Left ventricle myocardium superior (tissue), 1 donor: ENCODE measurements around the gene ASCC3. TPM values are rescaled to one million over a fixed set of nuclear protein-coding genes. Genes with fewer than 3 reads are reported as not detected.
A peak's percentile ranks its signal among the peaks of the same experiment; 100 is the strongest.

Source experiments
- ATAC-seq: fragments of 200-7000 bp; cut with Tn5 transposase; one replicate; pipeline ENCODE4 v1.9.1; 2020; ENCODE audit warnings: mild to moderate bottlenecking, moderate library complexity
- DNase-seq: peaks from one replicate; pipeline ENCODE4 v3.0.0-alpha.2; 2020
- intact Hi-C: fragments of 100-400 bp; cut with micrococcal nuclease; formaldehyde crosslinking; loops from one replicate; pipeline ENCODE4 v1.11.0; 2022
- long read RNA-seq: library from polyadenylated mRNA; unstranded; transcript quantifications from one replicate; pipeline ENCODE4 v2.0.0, GENCODE V29; 2021
- total RNA-seq: library from RNA; stranded (reverse); fragmentation: NEBNext Ultra II Directional; extraction: Animal tissue kit (Norgen Biotek cat#: 25700); gene quantifications from one replicate; pipeline ENCODE4 v1.2.1, GENCODE V29; 2021
- donor health status: DM: no; HTN: yes; CAD: no; lungs with severe emphysema.

Gene ASCC3
- 14.2 TPM for total RNA-seq
- long read RNA-seq, partial matches to known transcripts: 4 of 7 reads
- long read RNA-seq, other reads (novel, unspliced or antisense): 2 of 7 reads

GRCh38 chr6:100880853-100881706, at the start of gene ASCC3:
ASCC3 (minus strand) TSS chr6:100881329; CDS start chr6:100867997, 13,332 bp downstream.
- intact Hi-C loops: no loop called here

GRCh38 chr6:100925749-100926148, 44.6 kb upstream of the ASCC3 start:
- DNase-seq (no peak), ATAC-seq (no peak)
- intact Hi-C loops: no loop called here

More at GRCh38 chr6:100880853-100881706, at the start of gene ASCC3:
- peak; percentile 97 for DNase-seq
- ATAC-seq: peak; percentile 100

DNA sequence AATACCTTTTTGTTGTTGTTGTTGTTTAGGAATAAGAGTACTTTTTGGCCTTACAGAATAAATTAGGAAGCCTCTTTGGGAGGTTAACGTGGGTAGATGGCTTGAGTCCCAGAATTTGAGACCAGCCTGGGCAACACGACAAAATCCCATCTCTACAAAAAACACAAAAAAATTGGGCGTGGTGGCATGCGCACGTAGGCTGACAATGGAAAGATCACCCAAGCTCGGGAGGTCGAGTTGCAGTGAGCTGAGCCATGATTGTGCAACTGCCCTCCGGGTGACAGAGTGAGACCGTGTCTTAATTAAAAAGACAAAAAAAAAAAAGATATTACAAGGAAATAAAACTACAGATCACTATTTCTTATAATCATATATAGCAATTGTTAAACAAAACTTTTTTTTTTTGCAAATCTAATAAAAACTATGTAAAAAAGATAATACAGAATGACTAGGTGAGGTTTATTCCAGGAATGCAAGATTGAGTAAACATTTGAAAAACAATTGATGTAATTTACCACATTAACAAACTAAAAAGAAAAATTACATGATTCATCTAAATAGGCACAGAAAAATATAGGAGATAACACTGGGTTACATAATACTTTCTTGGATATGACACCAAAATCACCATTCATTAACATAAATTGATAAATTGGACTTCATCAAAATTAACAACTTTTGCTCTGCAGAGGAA, 43.6 kb upstream of the ASCC3 start:
- intact Hi-C loops: no loop called here
- no peak for DNase-seq

DNA sequence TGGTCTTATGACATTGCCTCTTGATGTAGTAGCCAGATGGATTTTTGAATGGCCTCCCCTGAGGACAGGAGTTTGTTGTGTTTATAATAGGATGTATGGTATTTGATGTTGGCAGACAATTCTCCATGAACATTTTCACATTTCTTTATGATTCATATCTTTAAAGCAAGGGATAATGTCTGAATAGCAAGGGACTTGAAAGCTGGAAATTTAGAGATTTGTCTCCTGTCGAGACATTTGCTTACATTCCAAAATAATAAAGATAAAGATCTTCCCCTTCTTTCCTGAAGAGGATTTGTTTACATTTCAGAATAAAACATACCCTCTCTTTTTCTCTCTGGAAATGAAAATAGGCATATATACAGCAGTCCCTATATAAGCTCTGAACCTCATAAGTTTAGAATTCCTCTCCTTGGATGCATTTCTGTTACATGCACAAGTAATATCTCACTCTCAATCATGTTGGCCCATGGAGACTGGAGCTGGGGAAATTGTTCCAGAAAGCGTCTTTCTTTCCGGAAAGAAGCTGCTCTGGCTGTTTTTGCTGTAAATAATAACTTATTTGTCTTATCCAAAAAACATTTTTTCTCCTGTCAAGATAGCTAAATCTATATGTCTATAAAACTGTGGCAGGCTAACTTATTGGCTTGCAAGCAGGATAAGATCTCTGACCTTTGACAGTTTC, 42.5 kb upstream of the ASCC3 start:
- ATAC-seq: no peak
- intact Hi-C loops: no loop called here
- DNase-seq: no peak

More for the DNA sequence above, 43.6 kb upstream of the ASCC3 start:
- no peak for ATAC-seq

DNA sequence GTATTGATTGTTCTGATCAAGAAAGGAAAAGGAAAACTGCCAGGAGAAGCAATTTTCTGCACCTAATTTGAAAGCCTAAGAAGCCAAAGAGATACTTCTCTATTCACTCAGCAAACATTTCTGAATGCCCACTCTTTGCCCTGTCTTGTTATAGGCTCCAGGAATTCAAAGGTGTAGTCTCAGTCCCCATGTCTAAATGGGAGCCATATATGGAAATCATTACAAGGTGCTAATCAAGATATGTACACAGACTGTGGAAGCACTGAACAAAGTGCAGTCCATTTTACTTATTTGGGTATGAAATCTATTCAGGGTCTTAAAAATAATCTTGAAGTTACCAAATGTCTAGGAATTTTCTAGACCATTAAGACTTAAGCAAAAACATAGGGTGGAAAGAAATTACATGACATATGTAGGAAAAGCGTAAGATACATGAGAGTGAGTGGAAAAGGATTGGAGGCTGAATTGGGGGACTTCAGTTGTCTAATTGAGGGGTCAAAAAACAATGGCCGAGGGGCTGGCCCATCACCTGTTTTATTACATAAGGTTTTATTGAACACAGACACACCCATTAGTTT, 39.0 kb upstream of the ASCC3 start:
- DNase-seq (no peak), ATAC-seq (no peak)
- intact Hi-C loops: no loop called here

GRCh38 chr6:100918152-100918551, 37.0 kb upstream of the ASCC3 start:
- DNase-seq (no peak), ATAC-seq (no peak)
- intact Hi-C loops: no loop called here

DNA sequence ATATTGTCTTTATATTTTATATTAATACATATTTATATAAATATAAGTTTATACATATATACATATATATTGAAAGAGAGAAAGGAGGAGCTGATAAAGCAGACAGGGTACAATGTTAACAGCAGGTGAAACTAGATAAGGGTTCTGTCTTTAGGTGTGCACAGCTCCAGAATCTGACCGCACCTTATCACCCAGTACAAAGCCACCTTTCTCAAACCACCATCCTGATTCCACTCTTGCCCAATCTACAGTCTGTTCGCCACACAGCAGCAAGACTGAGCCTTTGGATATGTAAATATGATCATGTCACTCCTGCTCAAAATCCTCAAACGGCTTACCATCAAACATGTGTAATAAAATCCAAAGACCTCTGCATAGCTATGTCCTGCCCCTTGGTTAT, 34.7 kb upstream of the ASCC3 start:
- DNase-seq: no peak
- intact Hi-C loops: no loop called here
- no peak for ATAC-seq

DNA sequence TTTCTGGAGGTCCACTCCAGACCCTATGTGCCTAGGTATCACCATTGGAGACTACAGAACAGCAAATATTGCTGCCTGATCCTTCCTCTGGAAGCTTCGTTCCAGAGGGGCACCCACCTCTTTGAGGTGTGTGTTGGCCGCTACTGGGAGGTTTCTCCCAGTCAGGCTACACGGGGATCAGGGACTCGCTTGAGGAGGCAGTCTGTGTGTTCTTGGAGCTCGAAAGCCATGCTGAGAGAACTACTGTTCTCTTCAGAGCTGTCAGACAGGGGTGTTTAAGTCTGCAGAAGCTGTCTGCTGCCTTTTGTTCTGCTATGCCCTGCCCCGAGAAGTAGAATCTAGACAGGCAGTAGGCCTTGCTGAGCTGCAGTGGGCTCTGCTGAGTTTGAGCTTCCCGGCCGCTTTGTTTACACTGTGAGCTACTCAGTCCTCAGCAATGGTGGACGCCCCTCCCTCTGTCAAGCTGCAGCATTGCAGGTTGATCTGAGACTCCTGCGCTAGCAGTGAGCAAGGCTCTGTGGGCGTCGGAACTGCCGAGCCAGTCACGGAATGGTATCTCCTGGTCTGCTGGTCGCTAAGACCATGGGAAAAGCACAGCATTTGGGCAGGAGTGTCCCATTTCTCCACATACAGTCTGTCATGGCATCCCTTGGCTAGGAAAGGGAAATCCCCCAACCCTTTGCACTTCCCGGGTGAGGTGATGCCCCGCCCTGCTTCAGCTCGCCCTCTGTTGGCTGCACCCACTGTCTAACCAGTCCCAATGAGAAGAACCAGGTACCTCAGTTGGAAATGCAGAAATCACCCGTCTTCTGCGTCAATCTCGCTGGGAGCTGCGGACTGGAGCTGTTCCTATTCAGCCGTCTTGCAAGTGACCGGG, 32.5 kb upstream of the ASCC3 start:
- DNase-seq: no peak
- intact Hi-C loops: no loop called here
- ATAC-seq: no peak

DNA sequence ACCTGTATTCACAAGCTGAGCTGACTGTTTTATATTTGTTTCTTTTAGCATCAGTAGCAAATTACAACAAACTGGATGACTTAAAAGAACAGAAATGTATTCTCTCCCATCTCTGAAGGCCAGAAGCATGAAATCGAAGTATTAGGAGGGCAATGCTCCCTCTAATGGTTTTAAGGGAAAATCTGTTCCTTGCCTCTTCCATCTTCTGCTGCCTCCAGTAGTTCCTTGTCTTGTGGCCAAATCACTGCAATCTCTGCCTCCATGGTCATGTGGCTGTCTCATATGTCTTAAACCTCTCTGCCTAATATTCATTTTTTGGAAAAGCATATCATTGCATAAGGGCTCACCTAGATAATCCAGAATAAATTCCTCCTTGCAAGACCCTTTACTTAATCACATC, 25.2 kb upstream of the ASCC3 start:
- no peak for ATAC-seq
- intact Hi-C loops: no loop called here

GRCh38 chr6:100905067-100905466, 23.9 kb upstream of the ASCC3 start:
- DNase-seq (no peak), ATAC-seq (no peak)

More for the DNA sequence above, 25.2 kb upstream of the ASCC3 start:
- no peak for DNase-seq

GRCh38 chr6:100904316-100904715, 23.2 kb upstream of the ASCC3 start:
- ATAC-seq: no peak

More at GRCh38 chr6:100905067-100905466, 23.9 kb upstream of the ASCC3 start:
- intact Hi-C loops: no loop called here

GRCh38 chr6:100901582-100901981, 20.5 kb upstream of the ASCC3 start:
- intact Hi-C loops: no loop called here
- ATAC-seq (no peak), DNase-seq (no peak)

More at GRCh38 chr6:100904316-100904715, 23.2 kb upstream of the ASCC3 start:
- intact Hi-C loops: no loop called here
- no peak for DNase-seq

DNA sequence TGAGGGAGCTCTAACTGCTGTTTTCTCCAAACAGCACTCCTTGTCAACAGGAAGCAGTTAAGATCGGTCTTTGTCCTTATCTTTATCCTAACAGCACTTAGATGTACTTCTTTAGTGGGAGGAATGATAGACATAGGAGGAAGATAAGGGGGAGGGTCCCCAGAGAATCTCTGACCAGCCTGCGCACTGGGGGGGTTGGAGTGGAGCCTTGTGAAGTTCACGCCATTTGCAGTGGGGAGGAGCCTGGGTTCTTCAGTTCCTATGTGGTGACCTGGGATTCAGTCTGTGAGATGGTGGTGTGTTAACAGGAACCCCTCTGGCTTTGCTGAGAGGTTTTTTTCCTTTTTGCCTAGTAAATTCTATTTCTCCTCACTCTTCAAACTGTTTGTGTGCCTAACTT, 18.1 kb upstream of the ASCC3 start:
- DNase-seq (no peak), ATAC-seq (no peak)
- intact Hi-C loops: no loop called here

DNA sequence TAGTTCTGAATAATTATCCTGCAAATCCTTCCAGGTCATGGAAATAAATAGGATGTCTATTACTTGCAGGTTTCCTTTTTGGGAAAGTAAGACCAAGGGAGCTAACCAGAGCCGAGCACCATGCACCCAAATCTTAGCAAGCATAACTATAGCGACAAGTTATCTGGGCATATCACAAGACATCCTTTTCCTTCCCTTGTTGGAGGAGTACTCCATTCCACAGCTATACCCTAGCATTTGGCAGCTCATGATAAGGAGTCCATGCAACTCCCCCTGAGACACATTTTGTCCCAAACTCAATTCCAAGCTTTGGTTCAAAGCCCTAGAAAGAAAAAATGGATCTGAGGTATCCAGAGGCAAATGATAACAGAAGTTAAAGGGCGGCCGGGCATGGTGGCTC, 16.5 kb upstream of the ASCC3 start:
- DNase-seq (no peak), ATAC-seq (no peak)
- intact Hi-C loops: no loop called here

DNA sequence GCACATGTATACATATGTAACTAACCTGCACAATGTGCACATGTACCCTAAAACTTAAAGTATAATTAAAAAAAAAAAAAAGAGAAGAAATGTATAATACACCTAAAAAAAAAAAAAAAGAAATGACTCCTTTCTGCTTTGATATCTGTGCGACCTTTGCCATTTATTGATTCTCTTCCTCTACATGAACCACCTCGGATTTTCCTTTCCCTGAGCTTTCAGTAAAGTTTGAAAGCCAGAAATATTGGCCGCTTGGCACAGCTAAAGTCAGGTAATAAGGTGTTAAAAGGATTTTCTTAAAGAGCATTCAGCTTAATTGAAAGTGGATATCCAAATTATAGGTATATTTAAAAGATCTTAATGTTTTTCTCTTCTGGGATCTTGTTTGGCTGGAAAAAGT, 12.6 kb upstream of the ASCC3 start:
- intact Hi-C loops: no loop called here
- ATAC-seq: no peak
- no peak for DNase-seq

GRCh38 chr6:100892693-100893092, 11.6 kb upstream of the ASCC3 start:
- ATAC-seq (no peak), DNase-seq (no peak)
- intact Hi-C loops: no loop called here

- intact Hi-C loops: no loop called here
- no peak for ATAC-seq
Measured at GRCh38 chr6:100892116-100892515, 11.0 kb upstream of the ASCC3 start.

DNA sequence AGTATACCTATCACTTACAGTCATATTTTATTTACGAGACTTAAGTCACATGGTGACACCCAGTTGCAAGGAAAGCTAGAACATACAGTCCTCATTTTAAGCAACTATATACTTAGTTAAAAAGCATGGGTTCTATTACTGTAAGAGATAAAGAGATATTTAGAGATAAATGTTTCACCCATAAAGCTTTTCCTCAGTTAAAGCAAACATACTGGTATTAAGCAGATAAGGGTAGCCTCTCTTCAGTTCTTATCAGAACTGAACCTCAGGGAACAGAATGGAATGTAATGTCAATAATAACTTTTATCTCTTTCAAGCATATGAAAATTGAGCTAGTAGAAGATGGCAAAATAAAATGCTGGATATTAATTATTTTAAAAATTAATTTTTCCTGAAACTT, 9.9 kb upstream of the ASCC3 start:
- DNase-seq (no peak), ATAC-seq (no peak)
- intact Hi-C loops: no loop called here

More at GRCh38 chr6:100892116-100892515, 11.0 kb upstream of the ASCC3 start:
- DNase-seq: no peak
